ENCODE measurements around the gene ZNF689. TPM values are rescaled to one million over a fixed set of nuclear protein-coding genes. Genes with fewer than 3 reads are reported as not detected.

The ZNF689 gene
- total and polyA plus RNA-seq, 2 of the 13 experiments (the other 11 are each of a cell fraction or from before 2014, with no cell fraction given), result 9.7 to 19.5 TPM

DNA sequence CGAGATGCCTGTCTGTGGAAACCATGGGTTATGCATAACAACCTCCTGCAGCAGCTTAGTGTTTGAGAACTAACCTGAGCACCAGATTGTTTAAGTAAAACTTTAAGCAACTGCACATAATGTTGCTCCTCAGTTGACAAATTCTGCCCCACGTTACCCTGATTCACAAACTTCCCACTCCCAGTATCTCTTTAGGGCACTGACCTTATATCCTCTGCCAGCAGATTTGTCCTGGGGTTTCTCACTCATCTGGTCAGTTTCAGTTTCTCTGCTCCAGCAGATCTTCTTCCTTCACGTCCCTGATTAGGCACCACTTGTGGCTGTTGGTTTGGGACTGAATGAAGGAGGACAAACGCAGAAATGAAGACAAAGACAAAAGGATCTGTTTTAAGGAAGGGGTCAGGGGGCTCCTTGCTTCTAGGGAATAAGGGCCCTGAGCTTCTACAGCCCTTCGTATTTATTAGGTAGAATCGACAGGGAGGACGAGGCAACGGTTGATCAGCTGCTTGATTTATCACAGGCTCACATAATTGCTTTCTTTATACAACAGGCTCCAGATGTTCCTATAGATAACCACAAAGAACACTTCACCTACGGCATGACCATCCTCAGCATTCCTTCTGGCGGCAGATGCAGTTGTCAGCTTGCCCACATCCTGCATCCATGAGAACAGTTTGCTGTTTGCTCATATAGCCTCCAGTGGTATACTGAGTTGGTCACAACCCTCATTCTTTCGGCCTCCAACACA is 13.5 kb upstream of the ZNF689 start (continued):
- no peak for TF ChIP-seq ZBTB40 (IDR thresholded peaks at IDR 0.05)
- TF ChIP-seq ZBTB40 (CRISPR knock-in tag; IDR thresholded peaks at IDR 0.05), result no peak
- peak; percentile 74; the same call in 1 of the 2 replicates for TF ChIP-seq MTERF4 (CRISPR knock-in tag; IDR thresholded peaks at IDR 0.05)
- TF ChIP-seq ZNF136 (CRISPR knock-in tag; IDR thresholded peaks at IDR 0.05; ENCODE audit: low read depth), result 0 out of 2 replicates have a peak, but pooled peaks have one; percentile 19
- TF ChIP-seq MED1 (CRISPR knock-in tag; IDR thresholded peaks at IDR 0.05), result no peak
- 0 out of 2 replicates have a peak, but pooled peaks have one; percentile 28 for TF ChIP-seq GMEB1 (CRISPR knock-in tag; IDR thresholded peaks at IDR 0.05; ENCODE audit: borderline replicate concordance)
- TF ChIP-seq, protein P1, sequence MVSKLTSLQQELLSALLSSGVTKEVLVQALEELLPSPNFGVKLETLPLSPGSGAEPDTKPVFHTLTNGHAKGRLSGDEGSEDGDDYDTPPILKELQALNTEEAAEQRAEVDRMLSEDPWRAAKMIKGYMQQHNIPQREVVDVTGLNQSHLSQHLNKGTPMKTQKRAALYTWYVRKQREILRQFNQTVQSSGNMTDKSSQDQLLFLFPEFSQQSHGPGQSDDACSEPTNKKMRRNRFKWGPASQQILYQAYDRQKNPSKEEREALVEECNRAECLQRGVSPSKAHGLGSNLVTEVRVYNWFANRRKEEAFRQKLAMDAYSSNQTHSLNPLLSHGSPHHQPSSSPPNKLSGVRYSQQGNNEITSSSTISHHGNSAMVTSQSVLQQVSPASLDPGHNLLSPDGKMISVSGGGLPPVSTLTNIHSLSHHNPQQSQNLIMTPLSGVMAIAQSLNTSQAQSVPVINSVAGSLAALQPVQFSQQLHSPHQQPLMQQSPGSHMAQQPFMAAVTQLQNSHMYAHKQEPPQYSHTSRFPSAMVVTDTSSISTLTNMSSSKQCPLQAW (CRISPR knock-in tag; IDR thresholded peaks at IDR 0.05), result 0 out of 2 replicates have a peak, but pooled peaks have one; percentile 40
- TF ChIP-seq GRHL1 (CRISPR knock-in tag; conservative IDR thresholded peaks at IDR 0.05), result no peak
- peak; percentile 11; the same call in 1 of the 2 replicates for TF ChIP-seq SAP130 (CRISPR knock-in tag; IDR thresholded peaks at IDR 0.05; ENCODE audit: low read depth)

All from HepG2 (cell line).